Activated CD8-positive, alpha-beta T cell treated with anti-CD3 and anti-CD28 coated beads for 36 hours (primary cell): ENCODE measurements around the gene ITPRID1. TPM values are rescaled to one million over a fixed set of nuclear protein-coding genes. Genes with fewer than 3 reads are reported as not detected.

Experiments used
- ATAC-seq: fragments of 200-7000 bp; cut with Tn5 transposase; one replicate; pipeline ENCODE4 v1.10.0; 2021; ENCODE audit warnings: mild to moderate bottlenecking, moderate library complexity
- CTCF ChIA-PET: fragments of 350-600 bp; sonication (Branson Sonifier 250); formaldehyde crosslinking; loops from one replicate; lab custom pipeline; 2021; ENCODE audit warnings: antibody characterized with exemption; lab: Charles Lee
- POLR2A ChIA-PET: fragments of 350-600 bp; sonication (Branson Sonifier 250); formaldehyde crosslinking; loops from one replicate; lab custom pipeline; 2021; ENCODE audit warnings: antibody characterized with exemption; lab: Charles Lee
- DNase-seq: peaks from one replicate; pipeline ENCODE4 v3.0.0-alpha.2; 2020
- H3K27ac Mint-ChIP-seq: one replicate; pipeline ENCODE4 v1.8.0; 2021; ENCODE audit warnings: mild to moderate bottlenecking, mixed read lengths
- H3K27me3 Mint-ChIP-seq: one replicate; pipeline ENCODE4 v1.8.0; 2021; ENCODE audit warnings: mixed read lengths
- H3K36me3 Mint-ChIP-seq: one replicate; pipeline ENCODE4 v1.8.0; 2021; ENCODE audit warnings: low read depth, mixed read lengths
- H3K4me1 Mint-ChIP-seq: one replicate; pipeline ENCODE4 v1.8.0; 2021; ENCODE audit warnings: low read depth, mixed read lengths
- H3K4me3 Mint-ChIP-seq: one replicate; pipeline ENCODE4 v1.8.0; 2021; ENCODE audit warnings: mild to moderate bottlenecking, moderate library complexity, mixed read lengths
- H3K9me3 Mint-ChIP-seq: one replicate; pipeline ENCODE4 v1.8.0; 2021; ENCODE audit warnings: mixed read lengths
- CTCF ChIP-seq: fragments of 200-600 bp; IDR thresholded peaks from one replicate; pipeline ENCODE4 v1.8.0; 2022; ENCODE audit warnings: antibody characterized with exemption, mild to moderate bottlenecking
- intact Hi-C: fragments of 100-400 bp; cut with micrococcal nuclease; formaldehyde crosslinking; loops from one replicate; pipeline ENCODE4 v1.10.0; 2022
- total RNA-seq, 2 experiments: library from RNA; stranded (reverse); gene quantifications; one replicate each; pipeline ENCODE4 v1.2.3, GENCODE V29; 2021

ITPRID1 gene
- total RNA-seq, 2 experiments from 2014 or later, result not detected

GRCh38 chr7:31476073-31476745, 37.7 kb upstream of the ITPRID1 start:
- TF ChIP-seq CTCF, result no peak
- intact Hi-C loops, result no loop called here
- ATAC-seq (no peak), DNase-seq (no peak)
- ChIA-PET POLR2A (no interaction called here), CTCF (no interaction called here)
- no peak overlapping the region for H3K27ac Mint-ChIP-seq
- no peak overlapping the region for H3K4me3 Mint-ChIP-seq
- no peaks in the 10 kb centered on the region for H3K36me3 Mint-ChIP-seq
- no peaks in the 10 kb centered on the region for H3K27me3 Mint-ChIP-seq
- no peaks in the 10 kb centered on the region for H3K9me3 Mint-ChIP-seq
- no peaks in the 10 kb centered on the region for H3K4me1 Mint-ChIP-seq

- ChIA-PET CTCF (no interaction called here), POLR2A (no interaction called here)
- Mint-ChIP-seq H3K27me3 (no peaks in the 10 kb centered on the region), H3K4me1 (no peaks in the 10 kb centered on the region), H3K27ac (no peak overlapping the region), H3K9me3 (no peaks in the 10 kb centered on the region), H3K4me3 (no peak overlapping the region), H3K36me3 (no peaks in the 10 kb centered on the region)
- TF ChIP-seq CTCF, result no peak
- DNase-seq (no peak), ATAC-seq (no peak)
- intact Hi-C loops, result no loop called here
These were observed 36.8 kb upstream of the ITPRID1 start for GRCh38 chr7:31476941-31477677.

GRCh38 chr7:31478018-31478417, 35.9 kb upstream of the ITPRID1 start:
- intact Hi-C loops, result no loop called here
- Mint-ChIP-seq H3K36me3 (no peaks in the 10 kb centered on the region), H3K4me3 (no peak overlapping the region), H3K27me3 (no peaks in the 10 kb centered on the region), H3K27ac (no peak overlapping the region), H3K4me1 (no peaks in the 10 kb centered on the region), H3K9me3 (no peaks in the 10 kb centered on the region)
- CTCF ChIA-PET, result no interaction called here
- no peak for TF ChIP-seq CTCF
- POLR2A ChIA-PET, result no interaction called here
- ATAC-seq (no peak), DNase-seq (no peak)

- ATAC-seq (no peak), DNase-seq (no peak)
- CTCF ChIA-PET, result no interaction called here
- Mint-ChIP-seq H3K27me3 (no peaks in the 10 kb centered on the region), H3K9me3 (no peaks in the 10 kb centered on the region), H3K4me1 (no peaks in the 10 kb centered on the region), H3K4me3 (no peak overlapping the region), H3K27ac (no peak overlapping the region), H3K36me3 (no peaks in the 10 kb centered on the region)
- no peak for TF ChIP-seq CTCF
- POLR2A ChIA-PET, result no interaction called here
- intact Hi-C loops, result no loop called here
These were observed 35.2 kb upstream of the ITPRID1 start for GRCh38 chr7:31478721-31479120.

- CTCF ChIA-PET, result no interaction called here
- POLR2A ChIA-PET, result no interaction called here
- no peaks in the 10 kb centered on the region for H3K27me3 Mint-ChIP-seq
- no peaks in the 10 kb centered on the region for H3K36me3 Mint-ChIP-seq
- no peak overlapping the region for H3K27ac Mint-ChIP-seq
- DNase-seq (no peak), ATAC-seq (no peak)
- intact Hi-C loops, result loop anchor here (5.0 kb wide), 1 partner anchor 45 kb away; no protein-coding TSS in a partner anchor
- no peaks in the 10 kb centered on the region for H3K4me1 Mint-ChIP-seq
- no peak for TF ChIP-seq CTCF
- H3K4me3 Mint-ChIP-seq, result no peak overlapping the region
- peaks cover 2% of the 10 kb centered on the region for H3K9me3 Mint-ChIP-seq
These were observed 26.8 kb upstream of the ITPRID1 start for GRCh38 chr7:31487071-31487470.
